GM12878 (cell line): ENCODE results near the gene CHCHD1. TPM values are rescaled to one million over a fixed set of nuclear protein-coding genes. Genes with fewer than 3 reads are reported as not detected.

Experiments
- ATAC-seq: fragments of 200-7000 bp; cut with Tn5 transposase; 3 replicates; pipeline ENCODE4 v1.9.1; 2020; ENCODE audit warnings: mild to moderate bottlenecking, moderate library complexity
- BruUV-seq: library from RNA; stranded (reverse); fragments of 400-500 nt; replicated peaks from 2 replicates; lab custom pipeline; 2021; lab: Mats Ljungman, UMichigan
- CTCF ChIA-PET: fragments of 300-600 bp; sonication (Branson Sonifier 250); formaldehyde crosslinking; extraction: SDS; loops from one replicate; lab custom pipeline; 2021; ENCODE audit warnings: inconsistent platforms; lab: Yijun Ruan, JAX
- POLR2A ChIA-PET: fragments of 350-600 bp; formaldehyde crosslinking; extraction: SDS; loops from one replicate; lab custom pipeline; 2021; ENCODE audit warnings: inconsistent platforms; lab: Charles Lee
- RAD21 ChIA-PET: fragments of 300-600 bp; sonication (Branson Sonifier 250); formaldehyde crosslinking; loops from one replicate; lab custom pipeline; 2023; ENCODE audit warnings: antibody characterized with exemption; ENCODE audit not compliant: unreplicated experiment; lab: Charles Lee
- SMC1A ChIA-PET: fragments of 300-600 bp; sonication (Branson Sonifier 250); formaldehyde crosslinking; loops from one replicate; lab custom pipeline; 2023; ENCODE audit not compliant: unreplicated experiment, uncharacterized antibody; lab: Charles Lee
- DNase-seq: peaks from one replicate; pipeline ENCODE4 v3.0.0-alpha.2; 2011; ENCODE audit warnings: low read depth, low spot score
- FAIRE-seq: peaks from 3 replicates; lab custom pipeline; 2011; peaks lifted over from hg19 to GRCh38; lab: Jason Lieb, UNC
- H2AFZ ChIP-seq: 2 replicates; pipeline ENCODE4 v1.6.0; 2011; ENCODE audit warnings: low read depth, low read length, control low read depth; ENCODE audit not compliant: control insufficient read depth
- H3K27ac ChIP-seq: 2 replicates; pipeline ENCODE4 v1.5.1; 2011; ENCODE audit warnings: control low read depth; ENCODE audit not compliant: control insufficient read depth, insufficient read depth
- H3K27me3 ChIP-seq, 2 experiments: replicated peaks in 1 of 2; 2 replicates each; pipeline versions ENCODE4 v1.6.0 to v1.6.1; 2011; ENCODE audit warnings: low read length in 1 of 2; ENCODE audit not compliant: control insufficient read depth in 2 of 2, insufficient read depth in 2 of 2
- H3K36me3 ChIP-seq, 2 experiments: 2 replicates each; pipeline ENCODE4 v1.5.1; 2011; ENCODE audit warnings: low read length in 1 of 2; ENCODE audit not compliant: control insufficient read depth in 2 of 2, insufficient read depth in 2 of 2
- H3K4me1 ChIP-seq: 2 replicates; pipeline ENCODE4 v1.6.1; 2011; ENCODE audit warnings: mild to moderate bottlenecking, low read length, moderate library complexity, mixed read lengths; ENCODE audit not compliant: control insufficient read depth, insufficient read depth
- H3K4me2 ChIP-seq: 2 replicates; pipeline ENCODE4 v1.6.0; 2011; ENCODE audit warnings: control low read depth; ENCODE audit not compliant: control insufficient read depth, insufficient read depth
- H3K4me3 ChIP-seq: fragments of 200-600 bp; sonication (generic); 2 replicates; pipeline ENCODE4 v1.5.1; 2016
- H3K79me2 ChIP-seq: 2 replicates; pipeline ENCODE4 v1.6.0; 2011; ENCODE audit warnings: low read length; ENCODE audit not compliant: control insufficient read depth, insufficient read depth
- H3K9ac ChIP-seq: 2 replicates; pipeline ENCODE4 v1.8.0; 2011; ENCODE audit warnings: low read length, control low read depth, mixed read lengths; ENCODE audit not compliant: control insufficient read depth, insufficient read depth
- H3K9me3 ChIP-seq: replicated peaks from 3 replicates; pipeline ENCODE4 v1.5.1; 2011; ENCODE audit warnings: mild to moderate bottlenecking, low read length; ENCODE audit not compliant: control insufficient read depth, insufficient read depth
- H4K20me1 ChIP-seq: 2 replicates; pipeline ENCODE4 v1.6.0; 2011; ENCODE audit not compliant: control insufficient read depth, insufficient read depth
- IRF5 ChIP-seq: fragments of 450-650 bp; IDR thresholded peaks from 2 replicates; pipeline ENCODE4 v1.6.1; 2017; ENCODE audit warnings: borderline replicate concordance
- NFIC ChIP-seq: IDR thresholded peaks from 2 replicates; pipeline ENCODE4 v1.6.1; 2012; ENCODE audit warnings: low read depth, mild to moderate bottlenecking, inconsistent platforms, low read length, moderate library complexity
- PAX8 ChIP-seq: fragments of 450-650 bp; IDR thresholded peaks from 2 replicates; pipeline ENCODE4 v1.6.1; 2017; ENCODE audit warnings: mild to moderate bottlenecking, moderate library complexity
- POLR2A ChIP-seq: IDR thresholded peaks from 2 replicates; pipeline ENCODE4 v1.6.1; 2011; ENCODE audit warnings: low read depth, mild to moderate bottlenecking, low read length
- RUNX3 ChIP-seq: IDR thresholded peaks from 2 replicates; pipeline ENCODE4 v1.6.1; 2012; ENCODE audit warnings: low read length, inconsistent platforms
- STAT1 ChIP-seq: fragments of 450-650 bp; conservative IDR thresholded peaks from 2 replicates; pipeline ENCODE4 v1.6.1; 2014; ENCODE audit warnings: antibody characterized with exemption, mild to moderate bottlenecking
- WRNIP1 ChIP-seq: IDR thresholded peaks from 2 replicates; pipeline ENCODE4 v1.6.1; 2011; ENCODE audit warnings: low read depth, low read length, improper control_type of control experiment, borderline replicate concordance
- YY1 ChIP-seq: IDR thresholded peaks from 2 replicates; pipeline ENCODE4 v1.6.1; 2011; ENCODE audit warnings: low read depth, mild to moderate bottlenecking, low read length
- ZBTB11 ChIP-seq: fragments of 450-650 bp; formaldehyde crosslinking; IDR thresholded peaks from 2 replicates; pipeline ENCODE4 v1.5.0; 2022; ENCODE audit warnings: mild to moderate bottlenecking, missing genetic modification characterization
- ZZZ3 ChIP-seq: IDR thresholded peaks from 2 replicates; pipeline ENCODE4 v1.6.1; 2011; ENCODE audit warnings: low read depth; ENCODE audit not compliant: control insufficient read depth, insufficient read length
- WGBS: methylation state at CpG from one replicate; pipeline ENCODE4 v1.1.6; 2016; ENCODE audit warnings: low lambda C conversion rate; ENCODE audit not compliant: insufficient replicate concordance, insufficient coverage; ENCODE audit errors: missing lambda C conversion rate; 5-methylcytosine and 5-hydroxymethylcytosine counted together
- in situ Hi-C: fragments of 300-500 bp; cut with MboI; formaldehyde crosslinking; loops from 9 replicates; pipeline ENCODE4 v1.14.3; 2018; ENCODE audit warnings: mixed read lengths
- intact Hi-C: fragments of 100-400 bp; cut with micrococcal nuclease; formaldehyde crosslinking; loops from one replicate; pipeline ENCODE4 v1.14.2; 2022; ENCODE audit not compliant: unreplicated experiment
- polyA plus RNA-seq, 11 experiments: library from polyadenylated mRNA; depleted of rRNA in 4 of 11; unstranded in 6 of 11; stranded (reverse) in 5 of 11; fragments of >200 nt; fragmentation: Nextera tagmentation in 4 of 11; fragmentation: Illumina TruSeq in 1 of 11; extraction: Ambion mirVana in 4 of 11; extraction: Trizol in 1 of 11; gene quantifications; 1 replicate in 1 of 11; 2 replicates in 10 of 11; pipeline versions ENCODE4 v1.2.1 to v1.2.3, GENCODE V29; 2011 to 2016; ENCODE audit warnings: inconsistent platforms in 2 of 11, missing spikeins in 2 of 11, low read depth in 1 of 11
- total RNA-seq, 4 experiments: library from RNA; depleted of rRNA in 3 of 4; stranded (reverse); fragments of >200 nt in 3 of 4; fragmentation: Illumina TruSeq in 1 of 4; extraction: Trizol in 1 of 4; gene quantifications; 2 replicates each; pipeline versions ENCODE4 v1.2.1 to v1.2.3, GENCODE V29; 2013 to 2021

Gene CHCHD1
- total and polyA plus RNA-seq, 10 of the 15 experiments (the other 5 are each of a cell fraction or from before 2014, with no cell fraction given) = 35.0 to 132 (median 70.0) TPM

DNA sequence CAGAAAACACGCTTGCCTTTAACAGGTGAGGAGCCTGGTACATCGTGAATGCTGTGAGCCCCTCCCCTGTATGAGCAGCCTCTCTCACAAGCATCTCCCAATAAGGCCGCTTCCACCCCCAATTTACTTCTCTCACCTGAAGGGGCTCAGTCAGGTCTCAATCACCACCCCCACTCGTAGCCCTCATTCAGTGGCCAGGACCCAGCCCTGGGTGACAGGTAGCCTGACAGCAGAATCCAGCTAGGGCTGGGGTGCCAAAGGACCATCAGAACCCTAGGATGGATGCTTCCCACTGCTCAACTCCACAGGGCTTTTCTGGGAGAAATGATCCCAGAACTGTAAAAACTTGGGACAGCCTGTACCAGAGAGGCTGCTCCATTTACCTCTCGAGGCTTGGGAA is 36.0 kb downstream of the CHCHD1 start:
- no peaks in the 10 kb centered on the region for H3K27me3 ChIP-seq
- peaks cover 4% of the 10 kb centered on the region in 2 experiments; a peak in 3 of 4 replicates for H3K36me3 ChIP-seq

More for the DNA sequence above, 36.0 kb downstream of the CHCHD1 start:
- RAD21 ChIA-PET = no interaction called here
- DNase-seq = no peak
- SMC1A ChIA-PET = no interaction called here
- no peak overlapping the region for H2AFZ ChIP-seq
- POLR2A ChIA-PET = no interaction called here
- no peaks in the 10 kb centered on the region for H4K20me1 ChIP-seq
- no peak for TF ChIP-seq STAT1
- TF ChIP-seq IRF5 = no peak
- no peak for TF ChIP-seq RUNX3
- no peak for TF ChIP-seq ZZZ3
- TF ChIP-seq WRNIP1 = no peak
- no peak for TF ChIP-seq NFIC
- TF ChIP-seq POLR2A = no peak
- TF ChIP-seq PAX8 = no peak
- TF ChIP-seq YY1 = no peak
- TF ChIP-seq ZBTB11 (CRISPR knock-in tag) = no peak
- TF ChIP-seq, all 136 proteins: peak for 0
- Histone ChIP-seq H3K4me1 (no peaks in the 10 kb centered on the region), H3K27ac (no peak overlapping the region), H3K4me3 (no peak overlapping the region), H3K9me3 (no peaks in the 10 kb centered on the region), H3K4me2 (no peak overlapping the region), H3K79me2 (no peaks in the 10 kb centered on the region), H3K9ac (no peak overlapping the region)
- ATAC-seq = no peak
- CTCF ChIA-PET = no interaction called here
- no TSS peak for BruUV-seq
- in situ Hi-C loops = no loop called here
- WGBS = 97% methylated on average over 5 of the region's 5 CpGs
- intact Hi-C loops = no loop called here
- no peak for FAIRE-seq
